Type B pancreatic cell (in vitro differentiated cells): ENCODE data around the gene SCFD2. TPM values are rescaled to one million over a fixed set of nuclear protein-coding genes. Genes with fewer than 3 reads are reported as not detected.

Experiments used
- DNase-seq: peaks from one replicate; pipeline ENCODE4 v3.0.0; 2021; ENCODE audit warnings: mixed read lengths; ENCODE audit not compliant: unreplicated experiment; ENCODE audit errors: extremely low spot score
- H3K27ac Mint-ChIP-seq: 2 replicates; pipeline ENCODE4 v1.8.0; 2021; ENCODE audit warnings: mild to moderate bottlenecking, mixed read lengths
- H3K27me3 Mint-ChIP-seq: 2 replicates; pipeline ENCODE4 v1.8.0; 2021; ENCODE audit warnings: mixed read lengths
- H3K36me3 Mint-ChIP-seq: 2 replicates; pipeline ENCODE4 v1.8.0; 2021; ENCODE audit warnings: mixed read lengths
- H3K4me1 Mint-ChIP-seq: one replicate; pipeline ENCODE4 v1.8.0; 2021; ENCODE audit warnings: mixed read lengths; ENCODE audit not compliant: unreplicated experiment
- H3K4me3 Mint-ChIP-seq: 2 replicates; pipeline ENCODE4 v1.8.0; 2021; ENCODE audit warnings: mild to moderate bottlenecking, mixed read lengths
- H3K9me3 Mint-ChIP-seq: 2 replicates; pipeline ENCODE4 v1.8.0; 2021; ENCODE audit warnings: mixed read lengths
- CTCF ChIP-seq: fragments of 200-600 bp; sonication (generic); conservative IDR thresholded peaks from 2 replicates; pipeline ENCODE4 v1.5.0; 2021; ENCODE audit warnings: antibody characterized with exemption, mild to moderate bottlenecking
- total RNA-seq: library from RNA; stranded (reverse); gene quantifications from 2 replicates; pipeline ENCODE4 v1.2.1, GENCODE V29; 2021; ENCODE audit warnings: low replicate concordance

The SCFD2 gene
- total RNA-seq, 1 donor from 2014 or later: 11.2 TPM

GRCh38 chr4:53103481-53103880, 262.4 kb downstream of the SCFD2 start:
- Mint-ChIP-seq H3K4me1 (no peaks in the 10 kb centered on the region), H3K36me3 (peaks cover 6% of the 10 kb centered on the region), H3K4me3 (no peak overlapping the region), H3K9me3 (peaks cover 10% of the 10 kb centered on the region), H3K27me3 (no peaks in the 10 kb centered on the region), H3K27ac (no peak overlapping the region)
- DNase-seq: no peak
- TF ChIP-seq CTCF: no peak

GRCh38 chr4:53101191-53101581, 264.7 kb downstream of the SCFD2 start:
- H3K36me3 Mint-ChIP-seq: peaks cover 6% of the 10 kb centered on the region
- H3K27me3 Mint-ChIP-seq: no peaks in the 10 kb centered on the region
- H3K9me3 Mint-ChIP-seq: peaks cover 11% of the 10 kb centered on the region
- no peaks in the 10 kb centered on the region for H3K4me1 Mint-ChIP-seq
- no peak for TF ChIP-seq CTCF
- H3K4me3 Mint-ChIP-seq: no peak overlapping the region
- DNase-seq: no peak
- no peak overlapping the region for H3K27ac Mint-ChIP-seq

GRCh38 chr4:53100501-53101190, 265.2 kb downstream of the SCFD2 start:
- no peak for DNase-seq
- H3K27ac Mint-ChIP-seq: no peak overlapping the region
- TF ChIP-seq CTCF: no peak

DNA sequence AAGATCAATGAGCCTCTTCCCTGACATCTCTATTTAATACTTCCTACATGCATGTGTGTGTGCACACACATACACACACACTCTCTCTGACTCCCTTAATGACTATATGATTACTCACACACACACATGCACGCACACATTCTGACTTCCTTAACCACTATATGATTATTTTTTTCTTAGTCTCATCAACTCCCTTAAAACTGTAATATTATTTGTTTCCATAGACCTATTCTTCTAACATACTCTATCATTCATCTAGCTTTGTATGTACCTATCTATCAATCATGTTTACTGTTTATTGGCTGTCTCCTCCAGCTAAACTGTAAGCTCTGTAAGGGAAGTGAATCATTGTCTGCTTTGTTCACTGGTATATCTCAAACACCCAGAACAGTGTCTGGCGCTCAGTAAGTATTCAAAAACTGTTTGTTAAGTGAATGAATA, 267.2 kb downstream of the SCFD2 start:
- no peak overlapping the region for H3K27ac Mint-ChIP-seq
- TF ChIP-seq CTCF: no peak
- H3K27me3 Mint-ChIP-seq: no peaks in the 10 kb centered on the region
- no peak for DNase-seq
- no peaks in the 10 kb centered on the region for H3K4me1 Mint-ChIP-seq
- peaks cover 11% of the 10 kb centered on the region for H3K9me3 Mint-ChIP-seq
- peaks cover 6% of the 10 kb centered on the region for H3K36me3 Mint-ChIP-seq
- H3K4me3 Mint-ChIP-seq: no peak overlapping the region

More at GRCh38 chr4:53100501-53101190, 265.2 kb downstream of the SCFD2 start:
- Mint-ChIP-seq H3K9me3 (peaks cover 11% of the 10 kb centered on the region), H3K4me1 (no peaks in the 10 kb centered on the region), H3K27me3 (no peaks in the 10 kb centered on the region), H3K4me3 (no peak overlapping the region), H3K36me3 (peaks cover 6% of the 10 kb centered on the region)

- Mint-ChIP-seq H3K27ac (no peak overlapping the region), H3K27me3 (no peaks in the 10 kb centered on the region), H3K9me3 (peaks cover 7% of the 10 kb centered on the region), H3K4me3 (no peak overlapping the region), H3K4me1 (no peaks in the 10 kb centered on the region), H3K36me3 (peaks cover 6% of the 10 kb centered on the region)
- no peak for TF ChIP-seq CTCF
- no peak for DNase-seq
Observed at GRCh38 chr4:53094040-53094439, 271.8 kb downstream of the SCFD2 start.
